Mammary epithelial cell (primary cell): ENCODE results near the gene SORCS2.

Experiments
- EZH2 ChIP-seq: IDR thresholded peaks from 2 replicates; pipeline ENCODE4 v1.6.1; 2012; ENCODE audit warnings: low read length, inconsistent platforms, borderline replicate concordance
- TF ChIP-seq, protein P1 (sequence below), 2 donors: IDR thresholded peaks in 1 of 2; conservative IDR thresholded peaks in 1 of 2; 2 replicates each; pipeline ENCODE4 v1.5.1; 2011 to 2012; ENCODE audit warnings: inconsistent platforms in 2 of 2, low read length in 2 of 2, mild to moderate bottlenecking in 2 of 2, control low read depth in 1 of 2, low read depth in 1 of 2; ENCODE audit not compliant: insufficient read depth in 1 of 2; ENCODE audit errors: extremely low read depth in 1 of 2

DNA sequence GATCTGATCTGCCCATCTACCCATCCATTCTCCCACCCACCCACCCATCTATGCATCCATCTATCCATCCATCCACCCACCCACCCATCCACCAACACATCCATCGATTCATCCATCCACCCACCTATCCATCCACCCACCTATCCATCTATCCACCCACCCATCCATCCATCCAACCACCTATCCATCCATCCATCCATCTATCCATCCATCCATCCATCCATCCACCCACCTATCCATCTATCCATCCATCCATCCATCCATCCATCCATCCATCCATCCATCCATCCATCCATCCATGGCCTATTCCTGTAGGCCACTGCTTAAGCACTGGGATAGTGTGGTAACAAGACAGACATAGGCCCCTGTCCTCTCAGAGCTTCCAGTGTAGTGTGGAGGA is 69.8 kb downstream of the SORCS2 start:
- TF ChIP-seq, protein P1, sequence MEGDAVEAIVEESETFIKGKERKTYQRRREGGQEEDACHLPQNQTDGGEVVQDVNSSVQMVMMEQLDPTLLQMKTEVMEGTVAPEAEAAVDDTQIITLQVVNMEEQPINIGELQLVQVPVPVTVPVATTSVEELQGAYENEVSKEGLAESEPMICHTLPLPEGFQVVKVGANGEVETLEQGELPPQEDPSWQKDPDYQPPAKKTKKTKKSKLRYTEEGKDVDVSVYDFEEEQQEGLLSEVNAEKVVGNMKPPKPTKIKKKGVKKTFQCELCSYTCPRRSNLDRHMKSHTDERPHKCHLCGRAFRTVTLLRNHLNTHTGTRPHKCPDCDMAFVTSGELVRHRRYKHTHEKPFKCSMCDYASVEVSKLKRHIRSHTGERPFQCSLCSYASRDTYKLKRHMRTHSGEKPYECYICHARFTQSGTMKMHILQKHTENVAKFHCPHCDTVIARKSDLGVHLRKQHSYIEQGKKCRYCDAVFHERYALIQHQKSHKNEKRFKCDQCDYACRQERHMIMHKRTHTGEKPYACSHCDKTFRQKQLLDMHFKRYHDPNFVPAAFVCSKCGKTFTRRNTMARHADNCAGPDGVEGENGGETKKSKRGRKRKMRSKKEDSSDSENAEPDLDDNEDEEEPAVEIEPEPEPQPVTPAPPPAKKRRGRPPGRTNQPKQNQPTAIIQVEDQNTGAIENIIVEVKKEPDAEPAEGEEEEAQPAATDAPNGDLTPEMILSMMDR (conservative IDR thresholded peaks at IDR 0.05 in 1 of 2, IDR thresholded peaks at IDR 0.05 in 1 of 2; ENCODE audit: extremely low read depth in 1 of 2, insufficient read depth in 1 of 2, low read depth in 1 of 2, low read length in 2 of 2), result no peak
- TF ChIP-seq EZH2, result no peak
